ENCODE measurements around the gene ITPR3. TPM values are rescaled to one million over a fixed set of nuclear protein-coding genes. Genes with fewer than 3 reads are reported as not detected.

The ITPR3 gene
- total and polyA plus RNA-seq, 2 donors (not counting 3 experiments of a cell fraction or from before 2014, with no cell fraction given), result 28.8 to 52.2 TPM

DNA sequence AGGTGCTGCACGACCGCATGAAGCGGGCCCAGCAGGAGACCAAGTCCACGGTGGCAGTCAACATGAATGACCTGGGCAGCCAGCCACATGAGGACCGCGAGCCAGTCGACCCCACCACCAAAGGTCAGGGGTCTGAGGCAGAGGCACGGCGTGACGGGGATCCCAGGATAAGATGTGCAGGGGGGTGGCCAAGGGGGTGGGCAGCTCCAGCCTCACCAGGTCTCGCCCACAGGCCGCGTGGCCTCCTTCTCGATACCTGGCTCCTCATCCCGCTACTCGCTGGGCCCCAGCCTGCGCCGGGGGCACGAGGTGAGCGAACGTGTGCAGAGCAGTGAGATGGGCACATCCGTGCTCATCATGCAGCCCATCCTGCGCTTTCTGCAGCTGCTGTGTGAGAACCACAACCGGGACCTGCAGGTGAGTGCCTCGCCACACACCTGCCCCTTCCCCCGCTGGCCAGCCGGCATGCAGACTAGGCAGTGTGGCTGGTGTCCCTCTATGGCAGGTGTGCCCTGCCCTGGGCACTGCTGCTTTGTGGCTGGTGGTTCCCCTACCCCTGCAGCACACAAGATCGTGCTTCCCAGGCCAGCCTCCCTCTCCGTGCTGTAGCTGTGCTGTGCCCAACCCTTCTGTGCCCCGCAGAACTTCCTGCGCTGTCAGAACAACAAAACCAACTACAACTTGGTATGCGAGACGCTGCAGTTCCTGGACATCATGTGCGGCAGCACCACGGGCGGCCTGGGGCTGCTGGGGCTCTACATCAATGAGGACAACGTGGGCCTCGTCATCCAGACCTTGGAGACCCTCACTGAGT lies 64.5 kb downstream of the ITPR3 start:
- no peaks in the 10 kb centered on the region for H3K27me3 ChIP-seq (ENCODE audit: control insufficient read depth in 2 of 2, insufficient read depth in 2 of 2, low read length in 2 of 2)
- dilution Hi-C loops (cut with MboI; ENCODE audit: extremely low pct_ligation_motif_present, low sequenced_read_pairs) (no loop called here), intact Hi-C loops (cut with micrococcal nuclease) (no loop called here)
- FAIRE-seq (no peak), DNase-seq (ENCODE audit: low read depth, low spot score) (no peak)
- H3K4me3 ChIP-seq (replicated peaks in 1 of 3; ENCODE audit: insufficient read depth in 1 of 3, low read depth in 1 of 3, low read length in 3 of 3), result no peak overlapping the region
- no peak overlapping the region for H3K9ac ChIP-seq (replicated peaks; ENCODE audit: extremely low read depth, insufficient read depth, low read length)
- no peak overlapping the region for H3K4me2 ChIP-seq (ENCODE audit: insufficient read depth, low read length)
- CTCF ChIA-PET, result interaction anchor here (1.3 kb wide), 1 partner anchor 96 kb away, joined by 6 read pairs; no protein-coding TSS in a partner anchor
- POLR2A ChIA-PET, result no interaction called here
- no peaks in the 10 kb centered on the region for H3K4me1 ChIP-seq (ENCODE audit: control insufficient read depth, extremely low read depth, insufficient read depth, low read length)
- TSS peak; percentile 71 for BruUV-seq (replicated peaks)
- H4K20me1 ChIP-seq (replicated peaks; ENCODE audit: control insufficient read depth, extremely low read depth, insufficient read depth, low read length), result no peaks in the 10 kb centered on the region
- no peak overlapping the region for H2AFZ ChIP-seq (ENCODE audit: low read depth, low read length)
- no peaks in the 10 kb centered on the region for H3K9me3 ChIP-seq (replicated peaks; ENCODE audit: control insufficient read depth, insufficient read depth, low read length)
- peaks cover 4 to 64% of the 10 kb centered on the region in 2 experiments for H3K36me3 ChIP-seq (ENCODE audit: control insufficient read depth in 2 of 2, extremely low read depth in 1 of 2, insufficient read depth in 2 of 2, low read length in 2 of 2)
- H3K27ac ChIP-seq (ENCODE audit: insufficient read depth, low read depth, low read length), result no peak overlapping the region
- TF ChIP-seq POLR2AphosphoS5 (IDR thresholded peaks at IDR 0.05; ENCODE audit: insufficient read depth, low read depth, low read length) (no peak), JUN (IDR thresholded peaks at IDR 0.05; ENCODE audit: borderline replicate concordance, insufficient read depth, insufficient read length, low read depth) (no peak)
- TF ChIP-seq, protein P1, sequence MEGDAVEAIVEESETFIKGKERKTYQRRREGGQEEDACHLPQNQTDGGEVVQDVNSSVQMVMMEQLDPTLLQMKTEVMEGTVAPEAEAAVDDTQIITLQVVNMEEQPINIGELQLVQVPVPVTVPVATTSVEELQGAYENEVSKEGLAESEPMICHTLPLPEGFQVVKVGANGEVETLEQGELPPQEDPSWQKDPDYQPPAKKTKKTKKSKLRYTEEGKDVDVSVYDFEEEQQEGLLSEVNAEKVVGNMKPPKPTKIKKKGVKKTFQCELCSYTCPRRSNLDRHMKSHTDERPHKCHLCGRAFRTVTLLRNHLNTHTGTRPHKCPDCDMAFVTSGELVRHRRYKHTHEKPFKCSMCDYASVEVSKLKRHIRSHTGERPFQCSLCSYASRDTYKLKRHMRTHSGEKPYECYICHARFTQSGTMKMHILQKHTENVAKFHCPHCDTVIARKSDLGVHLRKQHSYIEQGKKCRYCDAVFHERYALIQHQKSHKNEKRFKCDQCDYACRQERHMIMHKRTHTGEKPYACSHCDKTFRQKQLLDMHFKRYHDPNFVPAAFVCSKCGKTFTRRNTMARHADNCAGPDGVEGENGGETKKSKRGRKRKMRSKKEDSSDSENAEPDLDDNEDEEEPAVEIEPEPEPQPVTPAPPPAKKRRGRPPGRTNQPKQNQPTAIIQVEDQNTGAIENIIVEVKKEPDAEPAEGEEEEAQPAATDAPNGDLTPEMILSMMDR (IDR thresholded peaks at IDR 0.05; ENCODE audit: extremely low read depth in 1 of 2, insufficient read depth in 1 of 2, low read depth in 1 of 2, low read length in 2 of 2), result no peak
- H3K9me1 ChIP-seq (replicated peaks; ENCODE audit: control insufficient read depth, extremely low read depth, insufficient read depth, low read length), result no peaks in the 10 kb centered on the region
- no peaks in the 10 kb centered on the region for H3K79me2 ChIP-seq (ENCODE audit: control insufficient read depth, insufficient read depth, low read length)

Data from endothelial cell of umbilical vein (primary cell).